Astrocyte (in vitro differentiated cells and primary cell): ENCODE data around the gene JAM2. TPM values are rescaled to one million over a fixed set of nuclear protein-coding genes. Genes with fewer than 3 reads are reported as not detected.

Experiments
- DNase-seq: peaks from one replicate; pipeline ENCODE4 v3.0.0-alpha.2; 2010; ENCODE audit warnings: low read depth
- FAIRE-seq: peaks from 2 replicates; lab custom pipeline; 2011; peaks lifted over from hg19 to GRCh38; lab: Jason Lieb, UNC
- H2AFZ ChIP-seq: 2 replicates; pipeline ENCODE4 v1.6.0; 2012; ENCODE audit warnings: low read depth, low read length, inconsistent platforms
- H3K27ac ChIP-seq: 2 replicates; pipeline ENCODE4 v1.5.1; 2011; ENCODE audit warnings: low read depth, low read length, inconsistent platforms
- H3K27me3 ChIP-seq: 2 replicates; pipeline ENCODE4 v1.6.0; 2011; ENCODE audit warnings: low read length, inconsistent platforms; ENCODE audit not compliant: insufficient read depth
- H3K36me3 ChIP-seq: 2 replicates; pipeline ENCODE4 v1.5.1; 2011; ENCODE audit warnings: low read length, inconsistent platforms; ENCODE audit not compliant: insufficient read depth
- H3K4me1 ChIP-seq: 2 replicates; pipeline ENCODE4 v1.5.1; 2011; ENCODE audit warnings: low read length, inconsistent platforms; ENCODE audit not compliant: insufficient read depth
- H3K4me2 ChIP-seq: 2 replicates; pipeline ENCODE4 v1.6.0; 2012; ENCODE audit warnings: low read length, inconsistent platforms
- H3K4me3 ChIP-seq: 2 replicates; pipeline ENCODE4 v1.5.1; 2011; ENCODE audit warnings: low read depth, mild to moderate bottlenecking, low read length, inconsistent platforms; ENCODE audit not compliant: insufficient read depth
- H3K79me2 ChIP-seq: 2 replicates; pipeline ENCODE4 v1.6.0; 2012; ENCODE audit warnings: mild to moderate bottlenecking, low read length, inconsistent platforms; ENCODE audit not compliant: insufficient read depth
- H3K9ac ChIP-seq: 2 replicates; pipeline ENCODE4 v1.6.0; 2012; ENCODE audit warnings: mild to moderate bottlenecking, low read length, inconsistent platforms
- H3K9me3 ChIP-seq: 2 replicates; pipeline ENCODE4 v1.5.1; 2012; ENCODE audit warnings: low read depth, mild to moderate bottlenecking, low read length, inconsistent platforms; ENCODE audit not compliant: insufficient read depth
- H4K20me1 ChIP-seq: 2 replicates; pipeline ENCODE4 v1.6.0; 2012; ENCODE audit warnings: low read length, inconsistent platforms; ENCODE audit not compliant: insufficient read depth
- H3K27ac Mint-ChIP-seq: one replicate; pipeline ENCODE4 v1.8.0; 2021; ENCODE audit warnings: mild to moderate bottlenecking, mixed read lengths; ENCODE audit not compliant: unreplicated experiment
- H3K27me3 Mint-ChIP-seq: one replicate; pipeline ENCODE4 v1.8.0; 2021; ENCODE audit warnings: low read depth, mixed read lengths; ENCODE audit not compliant: unreplicated experiment
- H3K36me3 Mint-ChIP-seq: one replicate; pipeline ENCODE4 v1.8.0; 2021; ENCODE audit warnings: low read depth, mixed read lengths; ENCODE audit not compliant: unreplicated experiment
- H3K4me1 Mint-ChIP-seq: one replicate; pipeline ENCODE4 v1.8.0; 2021; ENCODE audit warnings: low read depth, mixed read lengths; ENCODE audit not compliant: unreplicated experiment
- H3K4me3 Mint-ChIP-seq: one replicate; pipeline ENCODE4 v1.8.0; 2021; ENCODE audit warnings: mild to moderate bottlenecking, moderate library complexity, mixed read lengths; ENCODE audit not compliant: unreplicated experiment
- H3K9me3 Mint-ChIP-seq: one replicate; pipeline ENCODE4 v1.8.0; 2021; ENCODE audit warnings: mild to moderate bottlenecking, mixed read lengths; ENCODE audit not compliant: unreplicated experiment
- EZH2 ChIP-seq: IDR thresholded peaks from 2 replicates; pipeline ENCODE4 v1.6.1; 2012; ENCODE audit warnings: mild to moderate bottlenecking, low read length, inconsistent platforms; ENCODE audit not compliant: insufficient read depth
- total RNA-seq: library from RNA; stranded (reverse); gene quantifications from 2 replicates; pipeline ENCODE4 v1.2.1, GENCODE V29; 2021
- TF ChIP-seq, protein P1 (sequence below): IDR thresholded peaks from 2 replicates; pipeline ENCODE4 v1.5.1; 2011; ENCODE audit warnings: low read depth, mild to moderate bottlenecking, inconsistent platforms, low read length, moderate library complexity; ENCODE audit not compliant: insufficient read depth

The JAM2 gene
- total RNA-seq, 1 donor from 2014 or later, result 3.7 TPM

DNA sequence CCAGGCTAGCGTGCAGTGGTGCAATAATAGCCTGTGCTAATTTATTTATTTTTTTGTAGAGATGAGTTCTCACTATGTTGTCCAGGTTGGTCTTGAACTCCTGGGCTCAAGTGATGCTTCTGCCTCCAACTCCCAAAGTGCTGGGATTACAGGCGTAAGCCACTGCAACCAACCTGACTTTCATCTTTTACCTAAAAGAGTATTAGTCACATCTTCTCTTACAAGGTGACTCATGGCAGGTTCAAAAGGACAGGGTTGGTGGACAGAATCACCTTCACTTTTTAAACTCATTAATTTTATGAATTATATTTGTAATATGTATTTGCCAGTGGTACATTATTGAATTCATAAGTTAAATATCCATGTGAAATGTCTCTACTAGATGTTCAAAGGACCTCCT, 18.1 kb downstream of the JAM2 start:
- no peak for FAIRE-seq
- no peak overlapping the region for H3K27ac ChIP-seq
- H3K27me3 Mint-ChIP-seq, result no peaks in the 10 kb centered on the region
- H3K9ac ChIP-seq, result no peak overlapping the region
- H3K9me3 ChIP-seq, result no peaks in the 10 kb centered on the region
- TF ChIP-seq, protein P1, sequence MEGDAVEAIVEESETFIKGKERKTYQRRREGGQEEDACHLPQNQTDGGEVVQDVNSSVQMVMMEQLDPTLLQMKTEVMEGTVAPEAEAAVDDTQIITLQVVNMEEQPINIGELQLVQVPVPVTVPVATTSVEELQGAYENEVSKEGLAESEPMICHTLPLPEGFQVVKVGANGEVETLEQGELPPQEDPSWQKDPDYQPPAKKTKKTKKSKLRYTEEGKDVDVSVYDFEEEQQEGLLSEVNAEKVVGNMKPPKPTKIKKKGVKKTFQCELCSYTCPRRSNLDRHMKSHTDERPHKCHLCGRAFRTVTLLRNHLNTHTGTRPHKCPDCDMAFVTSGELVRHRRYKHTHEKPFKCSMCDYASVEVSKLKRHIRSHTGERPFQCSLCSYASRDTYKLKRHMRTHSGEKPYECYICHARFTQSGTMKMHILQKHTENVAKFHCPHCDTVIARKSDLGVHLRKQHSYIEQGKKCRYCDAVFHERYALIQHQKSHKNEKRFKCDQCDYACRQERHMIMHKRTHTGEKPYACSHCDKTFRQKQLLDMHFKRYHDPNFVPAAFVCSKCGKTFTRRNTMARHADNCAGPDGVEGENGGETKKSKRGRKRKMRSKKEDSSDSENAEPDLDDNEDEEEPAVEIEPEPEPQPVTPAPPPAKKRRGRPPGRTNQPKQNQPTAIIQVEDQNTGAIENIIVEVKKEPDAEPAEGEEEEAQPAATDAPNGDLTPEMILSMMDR, result no peak
- TF ChIP-seq EZH2, result no peak
- H3K27ac Mint-ChIP-seq, result no peak overlapping the region
- H3K9me3 Mint-ChIP-seq, result no peaks in the 10 kb centered on the region
- DNase-seq, result no peak
- no peak overlapping the region for H2AFZ ChIP-seq
- H3K79me2 ChIP-seq, result no peaks in the 10 kb centered on the region
- H3K4me2 ChIP-seq, result no peak overlapping the region
- H4K20me1 ChIP-seq, result no peaks in the 10 kb centered on the region
- H3K27me3 ChIP-seq, result no peaks in the 10 kb centered on the region
- no peaks in the 10 kb centered on the region for H3K36me3 ChIP-seq
- H3K4me1 ChIP-seq, result no peaks in the 10 kb centered on the region
- H3K4me3 Mint-ChIP-seq, result no peak overlapping the region
- no peaks in the 10 kb centered on the region for H3K36me3 Mint-ChIP-seq
- H3K4me3 ChIP-seq, result no peak overlapping the region
- H3K4me1 Mint-ChIP-seq, result no peaks in the 10 kb centered on the region

DNA sequence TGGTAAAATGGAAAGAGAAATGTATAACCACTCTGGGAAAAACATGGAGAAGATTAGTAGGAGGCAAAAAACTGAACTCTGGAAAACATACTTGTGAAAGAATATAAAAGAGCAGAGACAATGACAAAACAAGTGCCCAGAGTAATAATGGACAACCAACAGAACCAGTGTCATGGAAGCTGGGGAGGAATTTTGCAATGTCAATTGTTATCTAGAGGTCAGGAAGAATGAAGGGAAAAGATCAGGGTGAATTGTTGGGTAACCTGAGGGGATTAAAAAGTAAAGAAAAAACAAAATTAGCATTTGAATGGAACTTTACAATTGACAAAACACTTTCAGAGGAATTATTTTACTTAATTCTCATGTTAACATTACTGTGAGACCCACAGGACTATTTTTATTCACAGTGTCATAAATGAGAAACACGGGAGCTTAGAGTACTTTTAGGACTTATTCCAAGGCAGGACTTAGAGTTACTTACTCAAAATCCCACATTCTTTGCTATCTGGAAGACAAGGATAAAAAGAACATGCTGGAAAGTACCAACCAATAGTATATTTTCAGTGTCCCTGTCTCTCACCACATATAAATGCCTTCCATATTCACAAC, 19.5 kb downstream of the JAM2 start:
- Histone ChIP-seq H3K4me3 (no peak overlapping the region), H3K4me1 (no peaks in the 10 kb centered on the region), H3K79me2 (no peaks in the 10 kb centered on the region), H4K20me1 (no peaks in the 10 kb centered on the region), H3K36me3 (no peaks in the 10 kb centered on the region), H3K9me3 (no peaks in the 10 kb centered on the region), H3K27ac (no peak overlapping the region), H3K27me3 (no peaks in the 10 kb centered on the region), H3K9ac (no peak overlapping the region), H2AFZ (no peak overlapping the region), H3K4me2 (no peak overlapping the region)
- TF ChIP-seq, protein P1, result no peak
- no peak for TF ChIP-seq EZH2
- Mint-ChIP-seq H3K36me3 (no peaks in the 10 kb centered on the region), H3K4me3 (no peak overlapping the region), H3K9me3 (no peaks in the 10 kb centered on the region), H3K27ac (no peak overlapping the region), H3K4me1 (no peaks in the 10 kb centered on the region), H3K27me3 (no peaks in the 10 kb centered on the region)
- no peak for DNase-seq
- FAIRE-seq, result no peak

GRCh38 chr21:25660233-25660632, 21.2 kb downstream of the JAM2 start:
- H3K79me2 ChIP-seq, result no peaks in the 10 kb centered on the region
- Mint-ChIP-seq H3K4me3 (no peak overlapping the region), H3K9me3 (no peaks in the 10 kb centered on the region), H3K27ac (no peak overlapping the region), H3K4me1 (no peaks in the 10 kb centered on the region), H3K36me3 (no peaks in the 10 kb centered on the region), H3K27me3 (no peaks in the 10 kb centered on the region)
- no peaks in the 10 kb centered on the region for H3K27me3 ChIP-seq
- H3K36me3 ChIP-seq, result no peaks in the 10 kb centered on the region
- no peaks in the 10 kb centered on the region for H4K20me1 ChIP-seq
- H3K9ac ChIP-seq, result no peak overlapping the region
- H3K4me1 ChIP-seq, result no peaks in the 10 kb centered on the region
- no peak overlapping the region for H2AFZ ChIP-seq
- H3K4me2 ChIP-seq, result no peak overlapping the region
- TF ChIP-seq, protein P1, result no peak
- TF ChIP-seq EZH2, result no peak
- no peak for FAIRE-seq
- no peak overlapping the region for H3K27ac ChIP-seq
- H3K9me3 ChIP-seq, result no peaks in the 10 kb centered on the region
- DNase-seq, result no peak
- no peak overlapping the region for H3K4me3 ChIP-seq
